Stomach (tissue), 4 donors: Measurements from ENCODE around the gene MT1F.

Experiments used
- POLR2A ChIP-seq, 4 donors: fragments of 450-650 bp; IDR thresholded peaks; one replicate each; pipeline ENCODE4 v1.6.1; 2016; ENCODE audit warnings: antibody characterized with exemption in 4 of 4, control low read depth in 2 of 4, mild to moderate bottlenecking in 1 of 4, moderate library complexity in 1 of 4
- TF ChIP-seq, protein P1 (sequence below), 7 experiments: fragments of 450-650 bp in 4 of 7; fragments of 200-600 bp in 3 of 7; sonication (generic) in 3 of 7; IDR thresholded peaks; one replicate each; pipeline ENCODE4 v1.5.1; 2016 to 2019; ENCODE audit warnings: antibody characterized with exemption in 7 of 7, control low read depth in 2 of 7, mild to moderate bottlenecking in 1 of 7

DNA sequence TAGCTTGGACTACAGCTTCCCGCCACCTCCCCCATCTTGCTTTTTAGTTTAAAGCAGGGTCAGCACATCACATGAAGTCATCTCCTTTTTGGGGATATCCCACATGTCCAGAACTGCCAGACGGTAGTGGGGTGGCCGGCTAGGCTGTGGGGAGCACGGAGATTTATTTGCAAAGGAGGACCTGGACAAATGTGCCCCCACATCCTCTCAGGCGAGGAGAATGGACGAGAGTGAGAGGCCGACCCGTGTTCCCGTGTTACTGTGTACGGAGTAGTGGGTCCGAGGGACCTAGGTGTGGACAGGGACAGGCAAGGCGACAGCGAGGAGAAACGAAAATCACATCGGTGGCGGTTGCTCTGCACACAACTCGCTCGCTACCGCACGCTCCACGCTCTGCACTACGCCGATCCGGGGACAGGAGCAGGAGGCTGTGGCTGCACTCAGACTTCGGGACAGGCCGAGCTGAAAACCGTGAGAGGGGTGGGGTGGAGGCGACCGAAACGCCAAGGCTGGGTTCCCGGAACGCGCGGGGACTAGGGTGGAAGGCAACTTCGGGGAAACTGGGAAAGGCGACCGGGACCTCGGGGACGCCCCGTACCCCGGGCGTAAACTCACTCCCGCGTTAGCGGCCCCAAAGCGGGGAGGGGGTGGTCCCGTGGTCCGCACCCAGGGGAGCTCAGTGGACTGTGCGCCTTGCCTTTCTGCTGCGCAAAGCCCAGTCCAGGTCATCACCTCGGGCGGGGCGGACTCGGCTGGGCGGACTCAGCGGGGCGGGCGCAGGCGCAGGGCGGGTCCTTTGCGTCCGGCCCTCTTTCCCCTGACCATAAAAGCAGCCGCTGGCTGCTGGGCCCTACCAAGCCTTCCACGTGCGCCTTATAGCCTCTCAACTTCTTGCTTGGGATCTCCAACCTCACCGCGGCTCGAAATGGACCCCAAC is 19.7 kb upstream of the MT1F start, which contains the start of gene MT1A:
- TF ChIP-seq, protein P1, sequence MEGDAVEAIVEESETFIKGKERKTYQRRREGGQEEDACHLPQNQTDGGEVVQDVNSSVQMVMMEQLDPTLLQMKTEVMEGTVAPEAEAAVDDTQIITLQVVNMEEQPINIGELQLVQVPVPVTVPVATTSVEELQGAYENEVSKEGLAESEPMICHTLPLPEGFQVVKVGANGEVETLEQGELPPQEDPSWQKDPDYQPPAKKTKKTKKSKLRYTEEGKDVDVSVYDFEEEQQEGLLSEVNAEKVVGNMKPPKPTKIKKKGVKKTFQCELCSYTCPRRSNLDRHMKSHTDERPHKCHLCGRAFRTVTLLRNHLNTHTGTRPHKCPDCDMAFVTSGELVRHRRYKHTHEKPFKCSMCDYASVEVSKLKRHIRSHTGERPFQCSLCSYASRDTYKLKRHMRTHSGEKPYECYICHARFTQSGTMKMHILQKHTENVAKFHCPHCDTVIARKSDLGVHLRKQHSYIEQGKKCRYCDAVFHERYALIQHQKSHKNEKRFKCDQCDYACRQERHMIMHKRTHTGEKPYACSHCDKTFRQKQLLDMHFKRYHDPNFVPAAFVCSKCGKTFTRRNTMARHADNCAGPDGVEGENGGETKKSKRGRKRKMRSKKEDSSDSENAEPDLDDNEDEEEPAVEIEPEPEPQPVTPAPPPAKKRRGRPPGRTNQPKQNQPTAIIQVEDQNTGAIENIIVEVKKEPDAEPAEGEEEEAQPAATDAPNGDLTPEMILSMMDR (IDR thresholded peaks at IDR 0.05): no peak
- TF ChIP-seq POLR2A (IDR thresholded peaks at IDR 0.05): peak in 1 of 4 donors; percentile 11
